Spleen (tissue), 7 donors: Measurements from ENCODE around the gene NAALADL2.

Source experiments
- POLR2A ChIP-seq, 3 donors: fragments of 450-650 bp; IDR thresholded peaks; one replicate each; pipeline ENCODE4 v1.5.1; 2017; ENCODE audit warnings: antibody characterized with exemption in 3 of 3, mild to moderate bottlenecking in 1 of 3
- POLR2AphosphoS5 ChIP-seq, 3 donors: sonication (generic); formaldehyde crosslinking; IDR thresholded peaks; one replicate each; pipeline ENCODE4 v1.5.1; 2017; ENCODE audit warnings: antibody characterized with exemption in 3 of 3
- TF ChIP-seq, protein P1 (sequence below), 11 experiments: fragments of 200-600 bp in 7 of 11; fragments of 450-650 bp in 4 of 11; sonication (generic) in 4 of 11; IDR thresholded peaks in 8 of 11; conservative IDR thresholded peaks in 3 of 11; 1 replicate in 7 of 11; 2 replicates in 4 of 11; pipeline versions ENCODE4 v1.4.0 to v1.8.0; 2016 to 2021; ENCODE audit warnings: antibody characterized with exemption in 11 of 11, inconsistent platforms in 4 of 11, mild to moderate bottlenecking in 1 of 11
- donor health status: DM: no; HTN: no; CAD: no; lungs with moderate emphysema.
- donor health status: DM: no; HTN: no; CAD: no.
- donor health status: DM: no; HTN: no; CAD: no.

DNA sequence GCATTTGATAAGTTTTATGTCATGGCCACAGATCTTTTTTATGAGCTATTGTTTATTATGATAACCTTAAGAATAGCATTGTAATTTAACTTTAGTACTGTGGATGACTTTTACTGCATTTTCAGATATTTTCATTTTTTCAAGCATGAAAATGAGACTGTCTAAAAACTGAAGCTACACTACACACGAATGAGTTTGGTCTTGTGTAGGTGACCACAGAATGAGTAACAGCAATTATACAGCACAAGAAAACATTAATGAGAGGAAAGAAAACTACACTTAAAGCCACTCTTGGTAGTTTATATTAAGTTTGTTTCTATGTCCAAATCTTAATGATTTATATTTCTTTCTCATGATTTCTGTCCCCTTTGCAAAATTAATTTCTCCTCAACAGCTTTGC is 809.2 kb downstream of the NAALADL2 start:
- TF ChIP-seq, protein P1, sequence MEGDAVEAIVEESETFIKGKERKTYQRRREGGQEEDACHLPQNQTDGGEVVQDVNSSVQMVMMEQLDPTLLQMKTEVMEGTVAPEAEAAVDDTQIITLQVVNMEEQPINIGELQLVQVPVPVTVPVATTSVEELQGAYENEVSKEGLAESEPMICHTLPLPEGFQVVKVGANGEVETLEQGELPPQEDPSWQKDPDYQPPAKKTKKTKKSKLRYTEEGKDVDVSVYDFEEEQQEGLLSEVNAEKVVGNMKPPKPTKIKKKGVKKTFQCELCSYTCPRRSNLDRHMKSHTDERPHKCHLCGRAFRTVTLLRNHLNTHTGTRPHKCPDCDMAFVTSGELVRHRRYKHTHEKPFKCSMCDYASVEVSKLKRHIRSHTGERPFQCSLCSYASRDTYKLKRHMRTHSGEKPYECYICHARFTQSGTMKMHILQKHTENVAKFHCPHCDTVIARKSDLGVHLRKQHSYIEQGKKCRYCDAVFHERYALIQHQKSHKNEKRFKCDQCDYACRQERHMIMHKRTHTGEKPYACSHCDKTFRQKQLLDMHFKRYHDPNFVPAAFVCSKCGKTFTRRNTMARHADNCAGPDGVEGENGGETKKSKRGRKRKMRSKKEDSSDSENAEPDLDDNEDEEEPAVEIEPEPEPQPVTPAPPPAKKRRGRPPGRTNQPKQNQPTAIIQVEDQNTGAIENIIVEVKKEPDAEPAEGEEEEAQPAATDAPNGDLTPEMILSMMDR (IDR thresholded peaks at IDR 0.05 in 8 of 11, conservative IDR thresholded peaks at IDR 0.05 in 3 of 11): no peak
- TF ChIP-seq POLR2A (IDR thresholded peaks at IDR 0.05) (no peak), POLR2AphosphoS5 (IDR thresholded peaks at IDR 0.05) (no peak)
